ENCODE measurements around the gene ZFPL1. TPM values are rescaled to one million over a fixed set of nuclear protein-coding genes. Genes with fewer than 3 reads are reported as not detected.

The ZFPL1 gene
- total RNA-seq, 1 donor from 2014 or later = 25.9 TPM

DNA sequence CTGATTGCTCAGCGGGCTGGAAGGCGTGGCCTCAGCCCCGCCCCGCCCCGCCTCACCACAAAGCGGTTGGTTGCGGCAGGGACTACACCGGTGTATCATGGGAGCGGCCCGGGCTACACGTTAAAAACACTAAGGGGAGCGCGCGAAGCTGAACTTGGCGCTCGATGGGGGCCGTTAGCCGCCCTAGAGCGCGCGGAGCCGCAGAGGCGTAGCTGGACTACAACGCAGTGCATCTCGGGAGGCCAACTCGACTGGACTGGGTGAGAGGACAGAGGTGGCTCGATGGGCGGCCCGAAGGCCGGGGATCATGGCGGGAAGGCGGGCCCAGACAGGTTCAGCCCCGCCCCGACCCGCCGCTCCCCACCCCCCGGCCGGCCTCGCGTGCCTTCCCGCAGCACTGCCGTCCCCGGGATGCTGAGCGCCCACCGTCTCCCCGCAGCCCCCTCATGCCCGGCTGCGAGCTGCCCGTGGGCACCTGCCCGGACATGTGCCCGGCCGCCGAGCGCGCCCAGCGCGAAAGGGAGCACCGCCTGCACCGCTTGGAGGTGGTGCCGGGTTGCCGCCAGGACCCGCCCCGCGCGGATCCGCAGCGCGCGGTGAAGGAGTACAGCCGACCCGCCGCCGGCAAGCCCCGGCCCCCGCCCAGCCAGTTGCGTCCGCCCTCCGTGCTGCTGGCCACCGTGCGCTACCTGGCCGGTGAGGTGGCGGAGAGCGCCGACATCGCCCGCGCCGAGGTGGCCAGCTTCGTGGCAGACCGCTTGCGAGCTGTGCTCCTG is 43.0 kb upstream of the ZFPL1 start, which contains the start of gene SAC3D1:
SAC3D1 (plus strand) TSS at position 364 of the 776 bp plus-strand sequence; CDS start at position 447, 83 bp downstream.
- Mint-ChIP-seq H3K27ac (ENCODE audit: unreplicated experiment) (peak within 1 kb of the TSS; percentile 67), H3K4me1 (ENCODE audit: unreplicated experiment) (peaks cover 5% of the 10 kb centered on the region), H3K4me3 (ENCODE audit: unreplicated experiment) (peak within 1 kb of the TSS; percentile 93), H3K9me3 (ENCODE audit: unreplicated experiment) (no peaks in the 10 kb centered on the region), H3K36me3 (ENCODE audit: low read depth, unreplicated experiment) (peaks cover 6% of the 10 kb centered on the region), H3K27me3 (ENCODE audit: unreplicated experiment) (peaks cover 9% of the 10 kb centered on the region)
- TF ChIP-seq, protein P1, sequence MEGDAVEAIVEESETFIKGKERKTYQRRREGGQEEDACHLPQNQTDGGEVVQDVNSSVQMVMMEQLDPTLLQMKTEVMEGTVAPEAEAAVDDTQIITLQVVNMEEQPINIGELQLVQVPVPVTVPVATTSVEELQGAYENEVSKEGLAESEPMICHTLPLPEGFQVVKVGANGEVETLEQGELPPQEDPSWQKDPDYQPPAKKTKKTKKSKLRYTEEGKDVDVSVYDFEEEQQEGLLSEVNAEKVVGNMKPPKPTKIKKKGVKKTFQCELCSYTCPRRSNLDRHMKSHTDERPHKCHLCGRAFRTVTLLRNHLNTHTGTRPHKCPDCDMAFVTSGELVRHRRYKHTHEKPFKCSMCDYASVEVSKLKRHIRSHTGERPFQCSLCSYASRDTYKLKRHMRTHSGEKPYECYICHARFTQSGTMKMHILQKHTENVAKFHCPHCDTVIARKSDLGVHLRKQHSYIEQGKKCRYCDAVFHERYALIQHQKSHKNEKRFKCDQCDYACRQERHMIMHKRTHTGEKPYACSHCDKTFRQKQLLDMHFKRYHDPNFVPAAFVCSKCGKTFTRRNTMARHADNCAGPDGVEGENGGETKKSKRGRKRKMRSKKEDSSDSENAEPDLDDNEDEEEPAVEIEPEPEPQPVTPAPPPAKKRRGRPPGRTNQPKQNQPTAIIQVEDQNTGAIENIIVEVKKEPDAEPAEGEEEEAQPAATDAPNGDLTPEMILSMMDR (IDR thresholded peaks at IDR 0.05; ENCODE audit: unreplicated experiment) = no peak
- DNase-seq (ENCODE audit: low spot score) = peak; percentile 74

DNA sequence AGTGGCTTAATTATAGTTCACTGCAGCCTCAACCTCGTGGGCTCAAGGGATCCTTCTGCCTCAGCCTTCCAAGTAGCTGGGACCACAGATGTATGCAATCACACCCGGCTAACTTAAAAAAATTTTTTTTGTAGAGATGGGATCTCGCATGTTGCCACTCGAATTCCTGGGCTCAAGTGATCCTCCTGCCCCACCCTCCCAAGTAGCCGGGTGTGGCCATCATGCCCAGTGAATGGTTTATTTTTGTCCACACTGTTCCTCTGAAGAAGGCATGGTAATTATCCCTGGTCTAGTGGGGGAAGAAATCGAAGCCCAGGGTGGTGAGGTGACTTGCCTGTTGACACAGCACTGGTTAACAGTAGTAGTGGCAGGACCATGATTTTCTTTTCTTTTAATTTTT is 41.1 kb upstream of the ZFPL1 start:
- H3K4me1 Mint-ChIP-seq (ENCODE audit: unreplicated experiment) = peaks cover 9% of the 10 kb centered on the region
- H3K9me3 Mint-ChIP-seq (ENCODE audit: unreplicated experiment) = no peaks in the 10 kb centered on the region
- no peak for DNase-seq (ENCODE audit: low spot score)
- H3K27ac Mint-ChIP-seq (ENCODE audit: unreplicated experiment) = no peak overlapping the region
- TF ChIP-seq, protein P1 (IDR thresholded peaks at IDR 0.05; ENCODE audit: unreplicated experiment) = no peak
- H3K27me3 Mint-ChIP-seq (ENCODE audit: unreplicated experiment) = peaks cover 10% of the 10 kb centered on the region
- H3K36me3 Mint-ChIP-seq (ENCODE audit: low read depth, unreplicated experiment) = peaks cover 9% of the 10 kb centered on the region
- H3K4me3 Mint-ChIP-seq (ENCODE audit: unreplicated experiment) = peak overlapping the region; percentile 93

DNA sequence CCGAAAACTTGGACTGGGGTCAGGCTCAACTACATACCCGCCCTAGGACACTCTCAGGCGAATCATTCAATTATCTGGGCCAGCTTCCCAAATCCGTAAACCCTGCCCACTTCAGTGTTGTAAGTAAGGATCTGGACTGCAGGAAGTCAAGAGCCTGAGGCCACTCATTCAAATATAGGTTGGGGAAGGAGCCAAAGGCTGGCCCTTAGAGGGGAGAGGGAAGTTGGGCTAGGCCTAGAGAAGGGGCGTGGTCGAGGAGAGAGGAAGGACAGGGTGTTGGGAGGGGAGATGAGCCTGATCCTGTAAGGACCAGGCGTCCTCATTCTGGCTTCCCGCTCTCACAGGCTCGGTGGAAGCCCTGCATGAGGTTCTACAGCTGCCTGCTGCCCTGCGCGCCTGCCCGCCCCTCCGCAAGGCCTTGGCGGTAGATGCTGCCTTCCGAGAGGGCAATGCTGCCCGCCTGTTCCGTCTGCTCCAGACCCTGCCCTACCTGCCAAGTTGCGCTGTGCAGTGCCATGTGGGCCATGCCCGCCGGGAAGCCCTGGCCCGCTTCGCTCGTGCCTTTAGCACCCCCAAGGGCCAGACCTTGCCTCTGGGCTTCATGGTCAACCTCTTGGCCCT is 40.0 kb upstream of the ZFPL1 start:
- H3K27me3 Mint-ChIP-seq (ENCODE audit: unreplicated experiment) = peaks cover 8% of the 10 kb centered on the region
- no peak for DNase-seq (ENCODE audit: low spot score)
- H3K36me3 Mint-ChIP-seq (ENCODE audit: low read depth, unreplicated experiment) = peaks cover 9% of the 10 kb centered on the region
- H3K4me1 Mint-ChIP-seq (ENCODE audit: unreplicated experiment) = peaks cover 9% of the 10 kb centered on the region
- TF ChIP-seq, protein P1 (IDR thresholded peaks at IDR 0.05; ENCODE audit: unreplicated experiment) = no peak
- H3K27ac Mint-ChIP-seq (ENCODE audit: unreplicated experiment) = no peak overlapping the region
- H3K9me3 Mint-ChIP-seq (ENCODE audit: unreplicated experiment) = no peaks in the 10 kb centered on the region
- H3K4me3 Mint-ChIP-seq (ENCODE audit: unreplicated experiment) = peak overlapping the region; percentile 67

DNA sequence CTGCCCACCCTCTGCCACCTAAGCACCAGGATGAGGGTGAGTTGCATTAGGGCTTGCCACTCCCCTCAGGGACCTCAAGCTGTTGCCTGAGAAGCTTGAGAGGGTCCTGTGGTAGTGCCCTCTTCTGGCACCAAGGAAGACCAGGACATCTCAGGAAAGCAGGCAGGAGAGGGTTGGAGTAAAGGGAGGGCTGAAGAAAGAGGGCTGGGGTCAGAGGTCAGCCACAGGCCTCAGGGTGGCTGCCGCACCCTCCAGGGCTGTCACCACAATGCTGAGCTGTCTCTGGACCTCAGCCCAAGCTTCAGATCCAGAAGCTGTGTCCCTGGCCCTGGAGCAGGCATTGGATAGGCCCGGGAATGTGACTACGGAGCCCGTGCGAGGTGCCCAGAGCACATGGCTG is 39.0 kb upstream of the ZFPL1 start:
- TF ChIP-seq, protein P1 (IDR thresholded peaks at IDR 0.05; ENCODE audit: unreplicated experiment) = no peak
- no peaks in the 10 kb centered on the region for H3K9me3 Mint-ChIP-seq (ENCODE audit: unreplicated experiment)
- H3K4me1 Mint-ChIP-seq (ENCODE audit: unreplicated experiment) = peaks cover 9% of the 10 kb centered on the region
- H3K36me3 Mint-ChIP-seq (ENCODE audit: low read depth, unreplicated experiment) = peaks cover 9% of the 10 kb centered on the region
- H3K27ac Mint-ChIP-seq (ENCODE audit: unreplicated experiment) = no peak overlapping the region
- no peak overlapping the region for H3K4me3 Mint-ChIP-seq (ENCODE audit: unreplicated experiment)
- peaks cover 8% of the 10 kb centered on the region for H3K27me3 Mint-ChIP-seq (ENCODE audit: unreplicated experiment)
- no peak for DNase-seq (ENCODE audit: low spot score)

DNA sequence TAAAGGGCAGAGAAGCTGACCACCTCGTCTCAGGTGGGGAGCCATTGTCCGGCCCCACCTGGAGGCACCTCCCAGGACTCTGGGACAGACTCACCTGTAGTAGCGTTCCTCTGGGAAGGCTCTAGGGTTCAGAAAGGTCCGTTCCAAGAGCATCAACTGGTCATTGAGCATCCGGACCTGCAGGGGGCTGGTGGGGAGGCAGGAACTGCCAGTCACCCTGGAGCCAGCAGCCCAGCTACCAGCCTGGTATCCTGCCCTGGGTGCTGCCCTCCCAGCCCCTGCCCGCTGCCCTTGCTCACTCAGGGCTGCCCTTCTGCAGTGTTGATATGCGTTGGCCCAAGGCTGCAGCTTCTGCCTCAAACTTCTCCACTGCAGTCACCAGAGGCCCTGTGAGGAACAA is 38.3 kb upstream of the ZFPL1 start:
- peaks cover 9% of the 10 kb centered on the region for H3K36me3 Mint-ChIP-seq (ENCODE audit: low read depth, unreplicated experiment)
- no peak for DNase-seq (ENCODE audit: low spot score)
- H3K4me3 Mint-ChIP-seq (ENCODE audit: unreplicated experiment) = no peak overlapping the region
- peaks cover 5% of the 10 kb centered on the region for H3K27me3 Mint-ChIP-seq (ENCODE audit: unreplicated experiment)
- H3K4me1 Mint-ChIP-seq (ENCODE audit: unreplicated experiment) = peaks cover 6% of the 10 kb centered on the region
- no peak overlapping the region for H3K27ac Mint-ChIP-seq (ENCODE audit: unreplicated experiment)
- TF ChIP-seq, protein P1 (IDR thresholded peaks at IDR 0.05; ENCODE audit: unreplicated experiment) = no peak
- no peaks in the 10 kb centered on the region for H3K9me3 Mint-ChIP-seq (ENCODE audit: unreplicated experiment)
